GM23338 (cell line): ENCODE results near the gene R3HDM4. TPM values are rescaled to one million over a fixed set of nuclear protein-coding genes. Genes with fewer than 3 reads are reported as not detected.
A peak's percentile ranks its signal among the peaks of the same experiment; 100 is the strongest.

Experiments used
- ATAC-seq: fragments of 200-7000 bp; cut with Tn5 transposase; 3 replicates; pipeline ENCODE4 v1.9.1; 2020
- DNase-seq: peaks from one replicate; pipeline ENCODE4 v3.0.0-alpha.2; 2015; ENCODE audit warnings: low spot score
- H2AFZ ChIP-seq: fragments of 200-600 bp; sonication (generic); 2 replicates; pipeline ENCODE4 v1.8.0; 2016; ENCODE audit warnings: antibody characterized with exemption, mild to moderate bottlenecking, moderate library complexity
- H3F3A ChIP-seq: fragments of 200-600 bp; sonication (generic); replicated peaks from 2 replicates; pipeline ENCODE4 v1.8.0; 2017; ENCODE audit warnings: antibody characterized with exemption, mixed run types, low read depth
- H3K27ac ChIP-seq: fragments of 200-600 bp; sonication (generic); 2 replicates; pipeline ENCODE4 v1.6.1; 2016; ENCODE audit warnings: low read depth
- H3K27me3 ChIP-seq: fragments of 200-600 bp; sonication (generic); 2 replicates; pipeline ENCODE4 v1.8.0; 2016; ENCODE audit warnings: mild to moderate bottlenecking, mixed run types, moderate library complexity; ENCODE audit not compliant: insufficient read depth
- H3K36me3 ChIP-seq: fragments of 200-600 bp; sonication (generic); 2 replicates; pipeline ENCODE4 v1.8.0; 2016; ENCODE audit warnings: mild to moderate bottlenecking; ENCODE audit not compliant: insufficient read depth
- H3K4me1 ChIP-seq: fragments of 200-600 bp; sonication (generic); 2 replicates; pipeline ENCODE4 v1.8.0; 2016; ENCODE audit warnings: mild to moderate bottlenecking, moderate library complexity; ENCODE audit not compliant: insufficient read depth
- H3K4me2 ChIP-seq: fragments of 200-600 bp; sonication (generic); 2 replicates; pipeline ENCODE4 v1.7.1; 2017; ENCODE audit warnings: mixed run types
- H3K4me3 ChIP-seq: fragments of 200-600 bp; sonication (generic); 2 replicates; pipeline ENCODE4 v1.6.1; 2016; ENCODE audit warnings: mixed run types
- H3K79me2 ChIP-seq: fragments of 200-600 bp; sonication (generic); replicated peaks from 2 replicates; pipeline ENCODE4 v1.8.0; 2017; ENCODE audit warnings: mild to moderate bottlenecking; ENCODE audit not compliant: insufficient read depth
- H3K9me2 ChIP-seq: fragments of 200-600 bp; sonication (generic); 2 replicates; pipeline ENCODE4 v1.8.0; 2017; ENCODE audit not compliant: insufficient read depth
- H4K20me1 ChIP-seq: fragments of 200-600 bp; sonication (generic); replicated peaks from 2 replicates; pipeline ENCODE4 v1.8.0; 2017; ENCODE audit warnings: mild to moderate bottlenecking; ENCODE audit not compliant: insufficient read depth
- H3K27ac Mint-ChIP-seq: 2 replicates; pipeline ENCODE4 v1.8.0; 2020; ENCODE audit warnings: inconsistent platforms, mild to moderate bottlenecking, moderate library complexity, mixed read lengths
- H3K27me3 Mint-ChIP-seq: 3 replicates; pipeline ENCODE4 v1.8.0; 2022; ENCODE audit warnings: low read depth, mild to moderate bottlenecking, moderate library complexity, mixed read lengths, inconsistent platforms; ENCODE audit not compliant: insufficient read depth, poor library complexity
- H3K36me3 Mint-ChIP-seq: 3 replicates; pipeline ENCODE4 v1.8.0; 2021; ENCODE audit warnings: low read depth, mild to moderate bottlenecking, inconsistent platforms, moderate library complexity, mixed read lengths
- H3K4me1 Mint-ChIP-seq: 3 replicates; pipeline ENCODE4 v1.8.0; 2020; ENCODE audit warnings: mild to moderate bottlenecking, inconsistent platforms, mixed read lengths
- H3K4me3 Mint-ChIP-seq: 3 replicates; pipeline ENCODE4 v1.8.0; 2021; ENCODE audit warnings: moderate library complexity, mild to moderate bottlenecking, inconsistent platforms, mixed read lengths
- H3K9me3 Mint-ChIP-seq: 3 replicates; pipeline ENCODE4 v1.8.0; 2020; ENCODE audit warnings: moderate library complexity, mild to moderate bottlenecking, inconsistent platforms, mixed read lengths
- CREB1 ChIP-seq: fragments of 250-450 bp; sonication (Bioruptor Pico); IDR thresholded peaks from 2 replicates; pipeline ENCODE4 v1.5.0; 2020; ENCODE audit warnings: low read depth, mild to moderate bottlenecking, moderate library complexity
- CTCF ChIP-seq, 2 experiments: fragments of 200-600 bp in 1 of 2; sonication (generic) in 1 of 2; conservative IDR thresholded peaks; 2 replicates each; pipeline versions ENCODE4 v1.5.1 to v1.6.1; 2016 to 2017; ENCODE audit warnings: antibody characterized with exemption in 2 of 2, low read depth in 2 of 2, mild to moderate bottlenecking in 2 of 2, moderate library complexity in 1 of 2
- EZH2 ChIP-seq: fragments of 200-600 bp; sonication (generic); IDR thresholded peaks from one replicate; pipeline ENCODE4 v1.8.0; 2017; ENCODE audit warnings: antibody characterized with exemption, mild to moderate bottlenecking, low read depth; ENCODE audit not compliant: unreplicated experiment
- EZH2phosphoT487 ChIP-seq: fragments of 200-600 bp; sonication (generic); IDR thresholded peaks from one replicate; pipeline ENCODE4 v1.8.1; 2018; ENCODE audit warnings: antibody characterized with exemption; ENCODE audit not compliant: unreplicated experiment
- NANOG ChIP-seq: IDR thresholded peaks from 2 replicates; pipeline ENCODE4 v1.6.1; 2016; ENCODE audit warnings: antibody characterized with exemption, borderline replicate concordance
- POLR2AphosphoS5 ChIP-seq: IDR thresholded peaks from 2 replicates; pipeline ENCODE4 v1.6.1; 2016; ENCODE audit warnings: antibody characterized with exemption, low read depth
- STAT1 ChIP-seq: IDR thresholded peaks from one replicate; pipeline ENCODE4 v1.6.1; 2016; ENCODE audit warnings: antibody characterized with exemption; ENCODE audit not compliant: unreplicated experiment
- ZNF114 ChIP-seq: fragments of 250-450 bp; sonication (Bioruptor Pico); IDR thresholded peaks from 2 replicates; pipeline ENCODE4 v1.5.0; 2020; ENCODE audit warnings: mild to moderate bottlenecking, moderate library complexity
- ZNF331 ChIP-seq: fragments of 250-450 bp; sonication (Bioruptor Pico); IDR thresholded peaks from 2 replicates; pipeline ENCODE4 v1.5.0; 2020; ENCODE audit warnings: low read depth, mild to moderate bottlenecking, moderate library complexity
- polyA plus RNA-seq: library from polyadenylated mRNA; unstranded; fragments of >200 nt; fragmentation: Nextera tagmentation; extraction: Ambion mirVana; gene quantifications from 2 replicates; pipeline ENCODE4 v1.2.1, GENCODE V29; 2016
- total RNA-seq: library from RNA; depleted of rRNA; stranded (reverse); fragments of >200 nt; shearing (Covaris generic); gene quantifications from 2 replicates; pipeline ENCODE4 v1.2.3, GENCODE V29; 2014
- TF ChIP-seq, protein P1 (sequence below): IDR thresholded peaks from one replicate; pipeline ENCODE4 v1.6.1; 2018; ENCODE audit warnings: antibody characterized with exemption; ENCODE audit not compliant: unreplicated experiment
- TF ChIP-seq, protein P2 (sequence below): IDR thresholded peaks from 2 replicates; pipeline ENCODE4 v1.6.1; 2016; ENCODE audit warnings: antibody characterized with exemption

The R3HDM4 gene
- total and polyA plus RNA-seq, 2 experiments from 2014 or later = 76.5 to 87.1 TPM

GRCh38 chr19:952680-953444 is 39.8 kb upstream of the R3HDM4 start:
- H3F3A ChIP-seq = peaks cover 17% of the 10 kb centered on the region; the same call in 1 of the 2 replicates
- H3K27ac Mint-ChIP-seq = peak overlapping the region; percentile 70
- H3K36me3 Mint-ChIP-seq = no peaks in the 10 kb centered on the region

GRCh38 chr19:952049-952679 is 39.1 kb upstream of the R3HDM4 start:
- peaks cover 18% of the 10 kb centered on the region; the same call in 2 of the 3 replicates for H3K4me1 Mint-ChIP-seq
- Histone ChIP-seq H3K27me3 (no peaks in the 10 kb centered on the region), H3K27ac (peak overlapping the region; percentile 79), H3K79me2 (peaks cover 41% of the 10 kb centered on the region), H4K20me1 (no peaks in the 10 kb centered on the region; the same call in 1 of the 2 replicates), H2AFZ (no peak overlapping the region), H3F3A (peaks cover 13% of the 10 kb centered on the region; the same call in 1 of the 2 replicates), H3K4me2 (peak overlapping the region; percentile 82), H3K4me3 (0 out of 2 replicates have a peak overlapping the region, but pooled peaks have one; percentile 47), H3K9me2 (no peaks in the 10 kb centered on the region), H3K36me3 (no peaks in the 10 kb centered on the region), H3K4me1 (peaks cover 34% of the 10 kb centered on the region)
- peak overlapping the region; percentile 56; the same call in 1 of the 2 replicates for H3K27ac Mint-ChIP-seq
- peaks cover 2% of the 10 kb centered on the region; the same call in 1 of the 3 replicates for H3K36me3 Mint-ChIP-seq
- DNase-seq (no peak), ATAC-seq (no peak)
- no peaks in the 10 kb centered on the region for H3K9me3 Mint-ChIP-seq
- H3K4me3 Mint-ChIP-seq = 0 out of 3 replicates have a peak overlapping the region, but pooled peaks have one; percentile 23
- peaks cover 16% of the 10 kb centered on the region for H3K27me3 Mint-ChIP-seq
- TF ChIP-seq NANOG (no peak), POLR2AphosphoS5 (no peak), CREB1 (CRISPR knock-in tag) (no peak), EZH2 (no peak), EZH2phosphoT487 (no peak), STAT1 (no peak), ZNF331 (CRISPR knock-in tag) (no peak), CTCF (conservative IDR thresholded peaks at IDR 0.05; ENCODE audit: low read depth in 2 of 2) (no peak)
- TF ChIP-seq, protein P1, sequence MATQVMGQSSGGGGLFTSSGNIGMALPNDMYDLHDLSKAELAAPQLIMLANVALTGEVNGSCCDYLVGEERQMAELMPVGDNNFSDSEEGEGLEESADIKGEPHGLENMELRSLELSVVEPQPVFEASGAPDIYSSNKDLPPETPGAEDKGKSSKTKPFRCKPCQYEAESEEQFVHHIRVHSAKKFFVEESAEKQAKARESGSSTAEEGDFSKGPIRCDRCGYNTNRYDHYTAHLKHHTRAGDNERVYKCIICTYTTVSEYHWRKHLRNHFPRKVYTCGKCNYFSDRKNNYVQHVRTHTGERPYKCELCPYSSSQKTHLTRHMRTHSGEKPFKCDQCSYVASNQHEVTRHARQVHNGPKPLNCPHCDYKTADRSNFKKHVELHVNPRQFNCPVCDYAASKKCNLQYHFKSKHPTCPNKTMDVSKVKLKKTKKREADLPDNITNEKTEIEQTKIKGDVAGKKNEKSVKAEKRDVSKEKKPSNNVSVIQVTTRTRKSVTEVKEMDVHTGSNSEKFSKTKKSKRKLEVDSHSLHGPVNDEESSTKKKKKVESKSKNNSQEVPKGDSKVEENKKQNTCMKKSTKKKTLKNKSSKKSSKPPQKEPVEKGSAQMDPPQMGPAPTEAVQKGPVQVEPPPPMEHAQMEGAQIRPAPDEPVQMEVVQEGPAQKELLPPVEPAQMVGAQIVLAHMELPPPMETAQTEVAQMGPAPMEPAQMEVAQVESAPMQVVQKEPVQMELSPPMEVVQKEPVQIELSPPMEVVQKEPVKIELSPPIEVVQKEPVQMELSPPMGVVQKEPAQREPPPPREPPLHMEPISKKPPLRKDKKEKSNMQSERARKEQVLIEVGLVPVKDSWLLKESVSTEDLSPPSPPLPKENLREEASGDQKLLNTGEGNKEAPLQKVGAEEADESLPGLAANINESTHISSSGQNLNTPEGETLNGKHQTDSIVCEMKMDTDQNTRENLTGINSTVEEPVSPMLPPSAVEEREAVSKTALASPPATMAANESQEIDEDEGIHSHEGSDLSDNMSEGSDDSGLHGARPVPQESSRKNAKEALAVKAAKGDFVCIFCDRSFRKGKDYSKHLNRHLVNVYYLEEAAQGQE = no peak
- TF ChIP-seq, protein P2, sequence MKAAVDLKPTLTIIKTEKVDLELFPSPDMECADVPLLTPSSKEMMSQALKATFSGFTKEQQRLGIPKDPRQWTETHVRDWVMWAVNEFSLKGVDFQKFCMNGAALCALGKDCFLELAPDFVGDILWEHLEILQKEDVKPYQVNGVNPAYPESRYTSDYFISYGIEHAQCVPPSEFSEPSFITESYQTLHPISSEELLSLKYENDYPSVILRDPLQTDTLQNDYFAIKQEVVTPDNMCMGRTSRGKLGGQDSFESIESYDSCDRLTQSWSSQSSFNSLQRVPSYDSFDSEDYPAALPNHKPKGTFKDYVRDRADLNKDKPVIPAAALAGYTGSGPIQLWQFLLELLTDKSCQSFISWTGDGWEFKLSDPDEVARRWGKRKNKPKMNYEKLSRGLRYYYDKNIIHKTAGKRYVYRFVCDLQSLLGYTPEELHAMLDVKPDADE = no peak

More at GRCh38 chr19:952680-953444, 39.8 kb upstream of the R3HDM4 start:
- DNase-seq = peak; percentile 58
- TF ChIP-seq ZNF114 (no peak), STAT1 (no peak)
- no peaks in the 10 kb centered on the region for H3K27me3 ChIP-seq
- H3K4me3 ChIP-seq = peak overlapping the region; percentile 47
- H3K4me3 Mint-ChIP-seq = peak overlapping the region; percentile 30; the same call in 1 of the 3 replicates
- no peaks in the 10 kb centered on the region for H3K9me3 Mint-ChIP-seq
- H3K79me2 ChIP-seq = peaks cover 45% of the 10 kb centered on the region
- peaks cover 16% of the 10 kb centered on the region for H3K27me3 Mint-ChIP-seq
- no peaks in the 10 kb centered on the region for H3K9me2 ChIP-seq
- no peaks in the 10 kb centered on the region; the same call in 1 of the 2 replicates for H4K20me1 ChIP-seq
- H3K36me3 ChIP-seq = no peaks in the 10 kb centered on the region
- H3K27ac ChIP-seq = peak overlapping the region; percentile 79
- ATAC-seq = peak; percentile 8; the same call in 2 of the 3 replicates
- H3K4me1 Mint-ChIP-seq = peaks cover 18% of the 10 kb centered on the region; the same call in 2 of the 3 replicates
- no peak overlapping the region for H2AFZ ChIP-seq
- peaks cover 36% of the 10 kb centered on the region for H3K4me1 ChIP-seq
- peak overlapping the region; percentile 82 for H3K4me2 ChIP-seq
